ENCODE results near the gene ITGB1. TPM values are rescaled to one million over a fixed set of nuclear protein-coding genes. Genes with fewer than 3 reads are reported as not detected.
"Not testable (repeated sequence)": the region's sequence is repeated elsewhere in the genome, so short reads cannot be mapped to it uniquely, and the experiment has no call there.

Gene ITGB1
- total and polyA plus RNA-seq, 2 donors, result 102 to 157 TPM

GRCh38 chr10:32931593-32931992 lies 26.4 kb downstream of the ITGB1 start:
- no peaks in the 10 kb centered on the region for H3K27me3 ChIP-seq (ENCODE audit: control insufficient read depth in 2 of 2, insufficient read depth in 1 of 2, low read length in 1 of 2)
- no peak overlapping the region for H3K4me3 ChIP-seq (ENCODE audit: low read length in 2 of 2)
- no peak for DNase-seq (ENCODE audit: low read depth in 6 of 9, low spot score in 9 of 9)
- H3K36me3 ChIP-seq (ENCODE audit: control insufficient read depth in 2 of 2, insufficient read depth in 2 of 2, low read length in 1 of 2), result peaks cover 3 to 33% of the 10 kb centered on the region in 2 donors
- no peak overlapping the region for H3K27ac ChIP-seq (ENCODE audit: low read depth in 1 of 2, low read length in 1 of 2)
- 90% methylated on average over 1 of the region's 1 CpG for WGBS
- H3K9me3 ChIP-seq (ENCODE audit: control insufficient read depth in 2 of 2, insufficient read depth in 1 of 2, low read length in 1 of 2), result no peaks in the 10 kb centered on the region
- no peaks in the 10 kb centered on the region for H3K4me1 ChIP-seq (ENCODE audit: control insufficient read depth in 2 of 2, insufficient read depth in 2 of 2, low read length in 2 of 2)

GRCh38 chr10:32930036-32930435 lies 28.0 kb downstream of the ITGB1 start:
- Histone ChIP-seq H3K9me3 (ENCODE audit: control insufficient read depth in 2 of 2, insufficient read depth in 1 of 2, low read length in 1 of 2) (no peaks in the 10 kb centered on the region), H3K27me3 (ENCODE audit: control insufficient read depth in 2 of 2, insufficient read depth in 1 of 2, low read length in 1 of 2) (no peaks in the 10 kb centered on the region), H3K36me3 (ENCODE audit: control insufficient read depth in 2 of 2, insufficient read depth in 2 of 2, low read length in 1 of 2) (peaks cover 14 to 44% of the 10 kb centered on the region in 2 donors), H3K4me1 (ENCODE audit: control insufficient read depth in 2 of 2, insufficient read depth in 2 of 2, low read length in 2 of 2) (no peaks in the 10 kb centered on the region), H3K27ac (ENCODE audit: low read depth in 1 of 2, low read length in 1 of 2) (no peak overlapping the region), H3K4me3 (ENCODE audit: low read length in 2 of 2) (no peak overlapping the region)
- no peak for DNase-seq (ENCODE audit: low read depth in 6 of 9, low spot score in 9 of 9)

- no peak for DNase-seq (ENCODE audit: low read depth in 6 of 9, low spot score in 9 of 9)
- H3K9me3 ChIP-seq (ENCODE audit: control insufficient read depth in 2 of 2, insufficient read depth in 1 of 2, low read length in 1 of 2), result no peaks in the 10 kb centered on the region
- WGBS, result 92% methylated on average over 6 of the region's 6 CpGs
- no peak overlapping the region for H3K4me3 ChIP-seq (ENCODE audit: low read length in 2 of 2)
- H3K4me1 ChIP-seq (ENCODE audit: control insufficient read depth in 2 of 2, insufficient read depth in 2 of 2, low read length in 2 of 2), result no peaks in the 10 kb centered on the region
- no peak overlapping the region for H3K27ac ChIP-seq (ENCODE audit: low read depth in 1 of 2, low read length in 1 of 2)
- no peaks in the 10 kb centered on the region for H3K27me3 ChIP-seq (ENCODE audit: control insufficient read depth in 2 of 2, insufficient read depth in 1 of 2, low read length in 1 of 2)
- peaks cover 14 to 41% of the 10 kb centered on the region in 2 donors for H3K36me3 ChIP-seq (ENCODE audit: control insufficient read depth in 2 of 2, insufficient read depth in 2 of 2, low read length in 1 of 2)
These were observed 28.4 kb downstream of the ITGB1 start for GRCh38 chr10:32929634-32930033.

- Histone ChIP-seq H3K4me1 (ENCODE audit: control insufficient read depth in 2 of 2, insufficient read depth in 2 of 2, low read length in 2 of 2) (no peaks in the 10 kb centered on the region), H3K36me3 (ENCODE audit: control insufficient read depth in 2 of 2, insufficient read depth in 2 of 2, low read length in 1 of 2) (peaks cover 14 to 37% of the 10 kb centered on the region in 2 donors), H3K9me3 (ENCODE audit: control insufficient read depth in 2 of 2, insufficient read depth in 1 of 2, low read length in 1 of 2) (no peaks in the 10 kb centered on the region), H3K27ac (ENCODE audit: low read depth in 1 of 2, low read length in 1 of 2) (no peak overlapping the region), H3K4me3 (ENCODE audit: low read length in 2 of 2) (no peak overlapping the region), H3K27me3 (ENCODE audit: control insufficient read depth in 2 of 2, insufficient read depth in 1 of 2, low read length in 1 of 2) (no peaks in the 10 kb centered on the region)
- no peak for DNase-seq (ENCODE audit: low read depth in 6 of 9, low spot score in 9 of 9)
- WGBS, result over 99% methylated on average over 3 of the region's 3 CpGs
These were observed 30.3 kb downstream of the ITGB1 start for GRCh38 chr10:32927750-32928149.

GRCh38 chr10:32923849-32924248 lies 34.2 kb downstream of the ITGB1 start:
- Histone ChIP-seq H3K27me3 (ENCODE audit: control insufficient read depth in 2 of 2, insufficient read depth in 1 of 2, low read length in 1 of 2) (no peaks in the 10 kb centered on the region), H3K4me1 (ENCODE audit: control insufficient read depth in 2 of 2, insufficient read depth in 2 of 2, low read length in 2 of 2) (no peaks in the 10 kb centered on the region), H3K4me3 (ENCODE audit: low read length in 2 of 2) (no peak overlapping the region), H3K27ac (ENCODE audit: low read depth in 1 of 2, low read length in 1 of 2) (no peak overlapping the region), H3K9me3 (ENCODE audit: control insufficient read depth in 2 of 2, insufficient read depth in 1 of 2, low read length in 1 of 2) (no peaks in the 10 kb centered on the region), H3K36me3 (ENCODE audit: control insufficient read depth in 2 of 2, insufficient read depth in 2 of 2, low read length in 1 of 2) (peaks cover 18 to 49% of the 10 kb centered on the region in 2 donors)
- DNase-seq (ENCODE audit: low read depth in 6 of 9, low spot score in 9 of 9), result no peak
- 90% methylated on average over 2 of the region's 2 CpGs for WGBS

GRCh38 chr10:32923134-32923533 lies 34.9 kb downstream of the ITGB1 start:
- H3K27me3 ChIP-seq (ENCODE audit: control insufficient read depth in 2 of 2, insufficient read depth in 1 of 2, low read length in 1 of 2), result no peaks in the 10 kb centered on the region
- H3K4me3 ChIP-seq (ENCODE audit: low read length in 2 of 2), result no peak overlapping the region
- no peaks in the 10 kb centered on the region for H3K4me1 ChIP-seq (ENCODE audit: control insufficient read depth in 2 of 2, insufficient read depth in 2 of 2, low read length in 2 of 2)
- DNase-seq (ENCODE audit: low read depth in 6 of 9, low spot score in 9 of 9), result no peak
- H3K27ac ChIP-seq (ENCODE audit: low read depth in 1 of 2, low read length in 1 of 2), result no peak overlapping the region
- no peaks in the 10 kb centered on the region for H3K9me3 ChIP-seq (ENCODE audit: control insufficient read depth in 2 of 2, insufficient read depth in 1 of 2, low read length in 1 of 2)
- WGBS, result 68% methylated on average over 2 of the region's 2 CpGs
- peaks cover 18 to 47% of the 10 kb centered on the region in 2 donors for H3K36me3 ChIP-seq (ENCODE audit: control insufficient read depth in 2 of 2, insufficient read depth in 2 of 2, low read length in 1 of 2)

- peaks cover 18 to 39% of the 10 kb centered on the region in 2 donors for H3K36me3 ChIP-seq (ENCODE audit: control insufficient read depth in 2 of 2, insufficient read depth in 2 of 2, low read length in 1 of 2)
- H3K4me1 ChIP-seq (ENCODE audit: control insufficient read depth in 2 of 2, insufficient read depth in 2 of 2, low read length in 2 of 2), result no peaks in the 10 kb centered on the region
- no peak overlapping the region for H3K27ac ChIP-seq (ENCODE audit: low read depth in 1 of 2, low read length in 1 of 2)
- no peaks in the 10 kb centered on the region for H3K27me3 ChIP-seq (ENCODE audit: control insufficient read depth in 2 of 2, insufficient read depth in 1 of 2, low read length in 1 of 2)
- no peak for DNase-seq (ENCODE audit: low read depth in 6 of 9, low spot score in 9 of 9)
- H3K4me3 ChIP-seq (ENCODE audit: low read length in 2 of 2), result no peak overlapping the region
- H3K9me3 ChIP-seq (ENCODE audit: control insufficient read depth in 2 of 2, insufficient read depth in 1 of 2, low read length in 1 of 2), result no peaks in the 10 kb centered on the region
- WGBS, result 98% methylated on average over 2 of the region's 2 CpGs
These were observed 35.9 kb downstream of the ITGB1 start for GRCh38 chr10:32922170-32922569.

- not testable (repeated sequence) for H3K27ac ChIP-seq (ENCODE audit: low read depth in 1 of 2, low read length in 1 of 2); H3K4me3 ChIP-seq (ENCODE audit: low read length in 2 of 2); H3K9me3 ChIP-seq (ENCODE audit: control insufficient read depth in 2 of 2, insufficient read depth in 1 of 2, low read length in 1 of 2); H3K4me1 ChIP-seq (ENCODE audit: control insufficient read depth in 2 of 2, insufficient read depth in 2 of 2, low read length in 2 of 2); DNase-seq (ENCODE audit: low read depth in 6 of 9, low spot score in 9 of 9); H3K27me3 ChIP-seq (ENCODE audit: control insufficient read depth in 2 of 2, insufficient read depth in 1 of 2, low read length in 1 of 2)
- H3K36me3 ChIP-seq (ENCODE audit: control insufficient read depth in 2 of 2, insufficient read depth in 2 of 2, low read length in 1 of 2), result peaks cover 4 to 16% of the 10 kb centered on the region in 2 donors
- 97% methylated on average over 4 of the region's 5 CpGs for WGBS
These were observed 40.2 kb downstream of the ITGB1 start for GRCh38 chr10:32917817-32918216.

GRCh38 chr10:32911285-32912016 lies 46.6 kb downstream of the ITGB1 start:
- 97% methylated on average over 11 of the region's 11 CpGs for WGBS
- Histone ChIP-seq H3K4me3 (ENCODE audit: low read length in 2 of 2) (no peak overlapping the region), H3K27ac (ENCODE audit: low read depth in 1 of 2, low read length in 1 of 2) (no peak overlapping the region), H3K27me3 (ENCODE audit: control insufficient read depth in 2 of 2, insufficient read depth in 1 of 2, low read length in 1 of 2) (no peaks in the 10 kb centered on the region), H3K9me3 (ENCODE audit: control insufficient read depth in 2 of 2, insufficient read depth in 1 of 2, low read length in 1 of 2) (no peaks in the 10 kb centered on the region), H3K36me3 (ENCODE audit: control insufficient read depth in 2 of 2, insufficient read depth in 2 of 2, low read length in 1 of 2) (peaks cover 15 to 34% of the 10 kb centered on the region in 2 donors), H3K4me1 (ENCODE audit: control insufficient read depth in 2 of 2, insufficient read depth in 2 of 2, low read length in 2 of 2) (no peaks in the 10 kb centered on the region)
- DNase-seq (ENCODE audit: low read depth in 6 of 9, low spot score in 9 of 9), result no peak
